CD14-positive monocyte (primary cell): Measurements from ENCODE around the gene STEAP3. TPM values are rescaled to one million over a fixed set of nuclear protein-coding genes. Genes with fewer than 3 reads are reported as not detected.
A peak's percentile ranks its signal among the peaks of the same experiment; 100 is the strongest.

Experiments used
- DNase-seq, 3 donors: peaks; one replicate each; pipeline ENCODE4 v3.0.0-alpha.2; 2011 to 2022
- H2AFZ ChIP-seq: 2 replicates; pipeline ENCODE4 v1.6.0; 2012; ENCODE audit warnings: mild to moderate bottlenecking, low read depth, low read length, inconsistent platforms; ENCODE audit not compliant: insufficient read depth, poor library complexity, severe bottlenecking
- H3K27ac ChIP-seq, 2 donors: 1 replicate in 1 of 2; 2 replicates in 1 of 2; pipeline ENCODE4 v1.5.1; 2012 to 2013; ENCODE audit warnings: low read length in 2 of 2, control low read depth in 1 of 2, inconsistent platforms in 1 of 2, low read depth in 1 of 2, mild to moderate bottlenecking in 1 of 2
- H3K27me3 ChIP-seq, 2 donors: one replicate each; pipeline versions ENCODE4 v1.6.0 to v1.6.1; 2011 to 2013; ENCODE audit warnings: low read length in 2 of 2; ENCODE audit not compliant: control insufficient read depth in 2 of 2, insufficient read depth in 2 of 2
- H3K36me3 ChIP-seq, 2 donors: replicated peaks in 1 of 2; 1 replicate in 1 of 2; 2 replicates in 1 of 2; pipeline versions ENCODE4 v1.5.1 to v1.6.1; 2012 to 2013; ENCODE audit warnings: low read length in 2 of 2, control low read depth in 1 of 2, inconsistent platforms in 1 of 2, mild to moderate bottlenecking in 1 of 2; ENCODE audit not compliant: insufficient read depth in 2 of 2, control insufficient read depth in 1 of 2
- H3K4me1 ChIP-seq, 2 donors: 1 replicate in 1 of 2; 2 replicates in 1 of 2; pipeline versions ENCODE4 v1.5.1 to v1.6.1; 2012 to 2013; ENCODE audit warnings: low read length in 2 of 2, control low read depth in 1 of 2, inconsistent platforms in 1 of 2, mild to moderate bottlenecking in 1 of 2, moderate library complexity in 1 of 2; ENCODE audit not compliant: insufficient read depth in 2 of 2, control insufficient read depth in 1 of 2
- H3K4me2 ChIP-seq: replicated peaks from 2 replicates; pipeline ENCODE3; 2012; ENCODE audit warnings: low read length, moderate library complexity, mild to moderate bottlenecking; ENCODE audit not compliant: poor library complexity, severe bottlenecking; ENCODE audit errors: extremely low read depth
- H3K4me3 ChIP-seq, 3 experiments: fragments of 200-600 bp in 1 of 3; sonication (generic) in 1 of 3; replicated peaks in 1 of 3; 1 replicate in 2 of 3; 2 replicates in 1 of 3; pipeline ENCODE4 v1.5.1; 2011 to 2013; ENCODE audit warnings: low read length in 3 of 3, mild to moderate bottlenecking in 3 of 3, control low read depth in 2 of 3, low read depth in 2 of 3, inconsistent platforms in 1 of 3, moderate library complexity in 1 of 3
- H3K79me2 ChIP-seq: 2 replicates; pipeline ENCODE4 v1.6.0; 2012; ENCODE audit warnings: mild to moderate bottlenecking, control low read depth, inconsistent platforms, low read length, moderate library complexity; ENCODE audit not compliant: insufficient read depth
- H3K9ac ChIP-seq: 2 replicates; pipeline ENCODE4 v1.6.0; 2017; ENCODE audit warnings: low read length, mild to moderate bottlenecking; ENCODE audit not compliant: insufficient read depth, poor library complexity, severe bottlenecking
- H3K9me3 ChIP-seq, 2 donors: replicated peaks in 1 of 2; 1 replicate in 1 of 2; 2 replicates in 1 of 2; pipeline versions ENCODE4 v1.5.1 to v1.6.1; 2012 to 2013; ENCODE audit warnings: low read length in 2 of 2, control low read depth in 1 of 2; ENCODE audit not compliant: control insufficient read depth in 1 of 2, insufficient read depth in 1 of 2
- H4K20me1 ChIP-seq: 2 replicates; pipeline ENCODE4 v1.6.0; 2012; ENCODE audit warnings: mild to moderate bottlenecking, low read length, control low read depth, moderate library complexity; ENCODE audit not compliant: insufficient read depth
- H3K27ac Mint-ChIP-seq, 7 donors: one replicate each; pipeline ENCODE4 v1.8.0; 2020; ENCODE audit warnings: mild to moderate bottlenecking in 7 of 7, mixed read lengths in 7 of 7, moderate library complexity in 6 of 7, inconsistent platforms in 2 of 7
- H3K27me3 Mint-ChIP-seq, 3 donors: one replicate each; pipeline ENCODE4 v1.8.0; 2021 to 2022; ENCODE audit warnings: low read depth in 3 of 3, mild to moderate bottlenecking in 3 of 3, mixed read lengths in 3 of 3, moderate library complexity in 3 of 3, inconsistent platforms in 1 of 3
- H3K36me3 Mint-ChIP-seq, 2 donors: one replicate each; pipeline ENCODE4 v1.8.0; 2020; ENCODE audit warnings: mixed read lengths in 2 of 2, inconsistent platforms in 1 of 2, mild to moderate bottlenecking in 1 of 2
- H3K4me1 Mint-ChIP-seq: one replicate; pipeline ENCODE4 v1.8.0; 2020; ENCODE audit warnings: mild to moderate bottlenecking, mixed read lengths
- H3K4me3 Mint-ChIP-seq, 2 donors: one replicate each; pipeline ENCODE4 v1.8.0; 2020; ENCODE audit warnings: mild to moderate bottlenecking in 2 of 2, mixed read lengths in 2 of 2, moderate library complexity in 1 of 2
- H3K9me3 Mint-ChIP-seq, 7 donors: one replicate each; pipeline ENCODE4 v1.8.0; 2020 to 2022; ENCODE audit warnings: mixed read lengths in 7 of 7, mild to moderate bottlenecking in 6 of 7, moderate library complexity in 6 of 7, inconsistent platforms in 2 of 7
- WGBS: methylation state at CpG from one replicate; pipeline ENCODE4 v1.1.5; 2013; ENCODE audit warnings: missing lambda C conversion rate; ENCODE audit not compliant: insufficient coverage; 5-methylcytosine and 5-hydroxymethylcytosine counted together
- intact Hi-C, 2 donors: fragments of 100-400 bp; cut with micrococcal nuclease; formaldehyde crosslinking; loops; one replicate each; pipeline versions ENCODE4 v1.15.0 to v1.15.1; 2023
- polyA plus RNA-seq, 3 donors: library from polyadenylated mRNA; depleted of rRNA in 1 of 3; unstranded in 2 of 3; stranded (reverse) in 1 of 3; fragments of 300-500 nt in 2 of 3; fragments of >200 nt in 1 of 3; fragmentation: Illumina TruSeq in 2 of 3; gene quantifications; 1 replicate in 2 of 3; 2 replicates in 1 of 3; pipeline ENCODE4 v1.2.3, GENCODE V29; 2012 to 2021
- TF ChIP-seq, protein P1 (sequence below): fragments of 200-600 bp; IDR thresholded peaks from one replicate; pipeline ENCODE4 v1.8.0; 2022; ENCODE audit warnings: antibody characterized with exemption, mild to moderate bottlenecking

The STEAP3 gene
- polyA plus RNA-seq, 3 donors, result 3.0 to 10.7 (median 3.3) TPM

DNA sequence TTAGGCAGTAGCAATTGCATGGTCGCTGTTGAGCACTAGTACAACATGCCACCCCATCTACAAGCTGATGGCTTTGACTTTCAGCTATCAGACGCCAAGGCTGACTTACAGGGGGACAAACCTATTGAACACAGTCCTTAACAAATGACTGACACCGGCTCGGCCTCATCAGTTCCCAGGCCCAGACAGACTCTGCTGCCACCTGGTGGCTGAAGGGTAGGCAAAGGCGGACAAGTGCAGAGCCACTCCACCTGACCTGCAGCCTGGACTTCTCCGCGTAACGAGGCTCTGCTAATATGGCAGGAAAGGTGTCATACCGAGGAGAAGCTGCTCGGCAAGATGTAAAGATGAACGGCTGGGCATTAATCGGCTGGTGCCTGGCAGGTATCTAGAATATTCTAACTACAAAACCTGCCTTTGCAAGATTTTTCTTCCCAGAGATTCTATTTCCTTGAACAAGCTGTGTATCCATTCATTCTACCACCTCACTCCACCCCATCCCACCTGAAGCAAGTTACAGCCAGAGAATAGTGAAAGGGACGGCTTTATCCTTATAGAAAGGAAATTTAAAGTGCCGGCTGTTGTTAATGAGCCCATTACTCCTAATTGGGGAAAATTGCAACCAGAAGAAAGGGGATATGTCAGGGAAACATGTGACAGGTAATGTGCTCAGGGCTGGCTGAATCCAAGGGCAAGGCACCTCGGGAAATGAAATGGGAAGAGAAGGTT is 67.4 kb downstream of the STEAP3 start:
- Histone ChIP-seq H3K27ac (no peak overlapping the region), H3K9me3 (no peaks in the 10 kb centered on the region), H3K4me3 (no peak overlapping the region), H2AFZ (no peak overlapping the region), H3K4me2 (no peak overlapping the region), H3K4me1 (no peaks in the 10 kb centered on the region), H3K27me3 (no peaks in the 10 kb centered on the region), H3K79me2 (no peaks in the 10 kb centered on the region), H3K9ac (no peak overlapping the region), H3K36me3 (no peaks in the 10 kb centered on the region), H4K20me1 (no peaks in the 10 kb centered on the region)
- Mint-ChIP-seq H3K27ac (no peak overlapping the region), H3K4me1 (peaks cover 3% of the 10 kb centered on the region), H3K36me3 (peaks cover 0 to 6% of the 10 kb centered on the region in 2 donors), H3K9me3 (peaks cover 0 to 1% (median 0%) of the 10 kb centered on the region in 7 donors), H3K27me3 (peaks cover 0 to 4% (median 1%) of the 10 kb centered on the region in 3 donors), H3K4me3 (no peak overlapping the region)
- WGBS, result 92% methylated on average over 7 of the region's 15 CpGs
- intact Hi-C loops, result loop anchor here (5.0 to 10.0 kb wide), 3 partner anchors 276 to 1066 kb away; no protein-coding TSS in a partner anchor
- peak in 2 of 3 donors; percentile 56 to 68 for DNase-seq
- TF ChIP-seq, protein P1, sequence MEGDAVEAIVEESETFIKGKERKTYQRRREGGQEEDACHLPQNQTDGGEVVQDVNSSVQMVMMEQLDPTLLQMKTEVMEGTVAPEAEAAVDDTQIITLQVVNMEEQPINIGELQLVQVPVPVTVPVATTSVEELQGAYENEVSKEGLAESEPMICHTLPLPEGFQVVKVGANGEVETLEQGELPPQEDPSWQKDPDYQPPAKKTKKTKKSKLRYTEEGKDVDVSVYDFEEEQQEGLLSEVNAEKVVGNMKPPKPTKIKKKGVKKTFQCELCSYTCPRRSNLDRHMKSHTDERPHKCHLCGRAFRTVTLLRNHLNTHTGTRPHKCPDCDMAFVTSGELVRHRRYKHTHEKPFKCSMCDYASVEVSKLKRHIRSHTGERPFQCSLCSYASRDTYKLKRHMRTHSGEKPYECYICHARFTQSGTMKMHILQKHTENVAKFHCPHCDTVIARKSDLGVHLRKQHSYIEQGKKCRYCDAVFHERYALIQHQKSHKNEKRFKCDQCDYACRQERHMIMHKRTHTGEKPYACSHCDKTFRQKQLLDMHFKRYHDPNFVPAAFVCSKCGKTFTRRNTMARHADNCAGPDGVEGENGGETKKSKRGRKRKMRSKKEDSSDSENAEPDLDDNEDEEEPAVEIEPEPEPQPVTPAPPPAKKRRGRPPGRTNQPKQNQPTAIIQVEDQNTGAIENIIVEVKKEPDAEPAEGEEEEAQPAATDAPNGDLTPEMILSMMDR, result peak; percentile 77

DNA sequence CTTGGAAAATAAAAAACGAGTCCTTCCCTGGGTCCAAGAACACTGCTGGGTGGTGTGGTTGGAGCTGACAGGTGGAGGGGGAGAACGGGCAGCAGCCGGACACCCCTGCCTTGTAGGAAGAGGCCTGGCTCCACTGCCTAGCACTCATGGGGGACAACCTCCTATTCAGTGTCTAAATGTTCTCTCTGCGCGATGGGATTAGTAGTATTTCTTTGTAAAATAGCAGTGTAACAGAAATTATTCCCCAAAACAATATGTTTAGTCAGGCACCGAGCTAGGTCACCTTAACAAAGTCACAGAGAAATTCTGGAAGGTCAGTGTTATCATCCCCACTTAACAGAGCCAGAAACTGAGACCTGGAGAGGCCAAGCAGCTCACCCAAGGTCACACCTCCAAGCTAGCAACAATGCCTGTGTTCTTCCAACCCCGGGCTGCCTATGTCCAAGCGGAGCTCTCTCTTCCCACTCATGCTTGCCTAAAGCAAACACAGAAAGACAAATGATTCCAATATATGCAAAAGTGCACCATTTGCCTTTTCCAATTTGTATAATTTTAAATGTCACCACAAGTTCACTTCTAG is 68.0 kb downstream of the STEAP3 start:
- Mint-ChIP-seq H3K9me3 (peaks cover 0 to 1% (median 0%) of the 10 kb centered on the region in 7 donors), H3K36me3 (peaks cover 0 to under 1% of the 10 kb centered on the region in 2 donors), H3K27ac (peak overlapping the region in 1 of 7 donors; percentile 68), H3K27me3 (peaks cover 0 to 1% (median 1%) of the 10 kb centered on the region in 3 donors), H3K4me1 (peaks cover 3% of the 10 kb centered on the region), H3K4me3 (no peak overlapping the region)
- 100% methylated on average over 3 of the region's 8 CpGs for WGBS
- no peaks in the 10 kb centered on the region for H3K27me3 ChIP-seq
- TF ChIP-seq, protein P1, result no peak
- no peaks in the 10 kb centered on the region for H4K20me1 ChIP-seq
- H3K79me2 ChIP-seq, result no peaks in the 10 kb centered on the region
- H3K9me3 ChIP-seq, result no peaks in the 10 kb centered on the region
- no peak overlapping the region for H2AFZ ChIP-seq
- H3K9ac ChIP-seq, result no peak overlapping the region
- H3K4me3 ChIP-seq, result no peak overlapping the region
- no peak overlapping the region for H3K27ac ChIP-seq
- intact Hi-C loops, result loop anchor here (5.0 to 10.0 kb wide), 3 partner anchors 277 to 1067 kb away; no protein-coding TSS in a partner anchor
- no peaks in the 10 kb centered on the region for H3K4me1 ChIP-seq
- no peak for DNase-seq
- no peaks in the 10 kb centered on the region for H3K36me3 ChIP-seq
- H3K4me2 ChIP-seq, result no peak overlapping the region
